GM21529 (cell line): ENCODE measurements around the gene S100A9.

Source experiments
- ATAC-seq: cut with Tn5 transposase; IDR thresholded peaks from one replicate; pipeline ENCODE4 v1.9.1; 2021; ENCODE audit not compliant: unreplicated experiment

The S100A9 gene

GRCh38 chr1:153359241-153359640 lies 1.6 kb downstream of the S100A9 start:
- ATAC-seq, result no peak

GRCh38 chr1:153360190-153360589 lies 2.5 kb downstream of the S100A9 start:
- no peak for ATAC-seq

- no peak for ATAC-seq
Measured at GRCh38 chr1:153360592-153361479, 3.2 kb downstream of the S100A9 start.

- ATAC-seq, result no peak
Measured at GRCh38 chr1:153361480-153362109, 3.9 kb downstream of the S100A9 start.

GRCh38 chr1:153362187-153362775 lies 4.6 kb downstream of the S100A9 start:
- ATAC-seq, result no peak

- ATAC-seq, result no peak
Measured at GRCh38 chr1:153363641-153364040, 6.0 kb downstream of the S100A9 start.

GRCh38 chr1:153364156-153364555 lies 6.5 kb downstream of the S100A9 start:
- ATAC-seq, result no peak

- no peak for ATAC-seq
Measured at GRCh38 chr1:153364766-153365666, 7.4 kb downstream of the S100A9 start.

- ATAC-seq, result no peak
Measured at GRCh38 chr1:153365696-153366095, 8.0 kb downstream of the S100A9 start.

- no peak for ATAC-seq
Measured at GRCh38 chr1:153366261-153366660, 8.6 kb downstream of the S100A9 start.

GRCh38 chr1:153367090-153367489 lies 9.4 kb downstream of the S100A9 start:
- ATAC-seq, result no peak

GRCh38 chr1:153368495-153368894 lies 10.8 kb downstream of the S100A9 start:
- no peak for ATAC-seq

- no peak for ATAC-seq
Measured at GRCh38 chr1:153370146-153370545, 12.5 kb downstream of the S100A9 start.

- ATAC-seq, result no peak
Measured at GRCh38 chr1:153371231-153371630, 13.6 kb downstream of the S100A9 start.

- ATAC-seq, result no peak
Measured at GRCh38 chr1:153372571-153372970, 14.9 kb downstream of the S100A9 start.

GRCh38 chr1:153374071-153374470 lies 16.4 kb downstream of the S100A9 start:
- no peak for ATAC-seq

GRCh38 chr1:153375511-153375910 lies 17.9 kb downstream of the S100A9 start, which contains the start of gene S100A12:
S100A12 (minus strand) TSS chr1:153375621; CDS start chr1:153374592, 1,029 bp downstream.
- no peak for ATAC-seq

GRCh38 chr1:153379591-153379990 lies 21.9 kb downstream of the S100A9 start:
- ATAC-seq, result no peak

- ATAC-seq, result no peak
Measured at GRCh38 chr1:153380711-153381110, 23.1 kb downstream of the S100A9 start.

- ATAC-seq, result no peak
Measured at GRCh38 chr1:153384958-153385580, 27.4 kb downstream of the S100A9 start.
